Upper lobe of left lung (tissue), 4 donors: ENCODE results near the gene MAU2.
A peak's percentile ranks its signal among the peaks of the same experiment; 100 is the strongest.

ENCODE experiments used
- CTCF ChIP-seq, 6 experiments: fragments of 450-650 bp in 4 of 6; fragments of 200-600 bp in 2 of 6; sonication (generic) in 2 of 6; IDR thresholded peaks; one replicate each; pipeline ENCODE4 v1.5.1; 2016 to 2019; ENCODE audit warnings: antibody characterized with exemption in 6 of 6
- EP300 ChIP-seq, 4 donors: sonication (generic); formaldehyde crosslinking; IDR thresholded peaks; one replicate each; pipeline ENCODE4 v1.5.1; 2017; ENCODE audit warnings: antibody characterized with exemption in 4 of 4, control low read depth in 2 of 4
- POLR2A ChIP-seq, 4 donors: fragments of 450-650 bp; IDR thresholded peaks; one replicate each; pipeline ENCODE4 v1.5.1; 2016 to 2017; ENCODE audit warnings: antibody characterized with exemption in 4 of 4, mild to moderate bottlenecking in 2 of 4
- POLR2AphosphoS5 ChIP-seq, 2 donors: sonication (generic); formaldehyde crosslinking; IDR thresholded peaks; one replicate each; pipeline ENCODE4 v1.5.1; 2017; ENCODE audit warnings: antibody characterized with exemption in 2 of 2

- peak in 5 of 6 experiments; percentile 43 to 73 (median 66) for TF ChIP-seq CTCF (IDR thresholded peaks at IDR 0.05)
- TF ChIP-seq POLR2AphosphoS5 (IDR thresholded peaks at IDR 0.05) = peak; percentile 86 to 90
- peak in 1 of 4 donors; percentile 62 for TF ChIP-seq POLR2A (IDR thresholded peaks at IDR 0.05)
- TF ChIP-seq EP300 (IDR thresholded peaks at IDR 0.05) = peak in 1 of 4 donors; percentile 58
Measured at GRCh38 chr19:19404879-19405860, 84.5 kb downstream of the MAU2 start, which contains the start of gene GATAD2A.
